Small intestine (tissue), 7 donors: Measurements from ENCODE around the gene PPIL4. TPM values are rescaled to one million over a fixed set of nuclear protein-coding genes. Genes with fewer than 3 reads are reported as not detected.

Experiments
- DNase-seq, 2 donors: peaks; one replicate each; pipeline versions ENCODE4 v3.0.0 to v3.0.0-alpha.2; 2013
- FAIRE-seq: peaks from 2 replicates; lab custom pipeline; 2012; peaks lifted over from hg19 to GRCh38; lab: Jason Lieb, UNC
- H3K27ac ChIP-seq, 3 donors: one replicate each; pipeline ENCODE4 v1.5.1; 2013; ENCODE audit warnings: low read length in 2 of 3, mild to moderate bottlenecking in 2 of 3, control low read depth in 1 of 3, inconsistent platforms in 1 of 3, low read depth in 1 of 3, moderate library complexity in 1 of 3
- H3K27me3 ChIP-seq, 3 donors: one replicate each; pipeline ENCODE4 v1.6.1; 2013; ENCODE audit warnings: low read length in 3 of 3, inconsistent platforms in 1 of 3; ENCODE audit not compliant: control insufficient read depth in 3 of 3, insufficient read depth in 3 of 3
- H3K36me3 ChIP-seq, 3 donors: one replicate each; pipeline ENCODE4 v1.6.1; 2013; ENCODE audit warnings: low read length in 3 of 3, inconsistent platforms in 1 of 3, low read depth in 1 of 3, mild to moderate bottlenecking in 1 of 3, moderate library complexity in 1 of 3; ENCODE audit not compliant: control insufficient read depth in 3 of 3, insufficient read depth in 2 of 3
- H3K4me1 ChIP-seq, 3 donors: one replicate each; pipeline ENCODE4 v1.6.1; 2013; ENCODE audit warnings: low read length in 2 of 3, inconsistent platforms in 1 of 3, low read depth in 1 of 3, mild to moderate bottlenecking in 1 of 3, moderate library complexity in 1 of 3; ENCODE audit not compliant: control insufficient read depth in 3 of 3, insufficient read depth in 2 of 3
- H3K4me3 ChIP-seq, 3 donors: one replicate each; pipeline ENCODE4 v1.5.1; 2013; ENCODE audit warnings: low read length in 3 of 3, control low read depth in 1 of 3, inconsistent platforms in 1 of 3, low read depth in 1 of 3, mild to moderate bottlenecking in 1 of 3, moderate library complexity in 1 of 3
- H3K9me3 ChIP-seq, 2 donors: one replicate each; pipeline ENCODE4 v1.6.1; 2013; ENCODE audit warnings: low read depth in 1 of 2, low read length in 1 of 2; ENCODE audit not compliant: control insufficient read depth in 2 of 2, insufficient read depth in 1 of 2
- WGBS, 3 donors: extraction: QIAGEN DNeasy Blood & Tissue Kit; methylation state at CpG; one replicate each; pipeline ENCODE4 v1.1.7; 2013; 5-methylcytosine and 5-hydroxymethylcytosine counted together
- polyA plus RNA-seq, 4 donors: library from polyadenylated mRNA; stranded (reverse) in 3 of 4; unstranded in 1 of 4; fragments of 200-250 nt in 3 of 4; fragments of 120-200 nt in 1 of 4; gene quantifications; one replicate each; pipeline versions ENCODE4 v1.2.1 to v1.2.3, GENCODE V29; 2013
- donor health status: healthy with polysubstance abuse.
- donor health status: control.
- donor health status: control.
- donor health status: Bipolar disorder and iron deficiency.
- donor health status: healthy.

The PPIL4 gene
- polyA plus RNA-seq, 4 donors: 15.1 to 34.8 (median 16.2) TPM

DNA sequence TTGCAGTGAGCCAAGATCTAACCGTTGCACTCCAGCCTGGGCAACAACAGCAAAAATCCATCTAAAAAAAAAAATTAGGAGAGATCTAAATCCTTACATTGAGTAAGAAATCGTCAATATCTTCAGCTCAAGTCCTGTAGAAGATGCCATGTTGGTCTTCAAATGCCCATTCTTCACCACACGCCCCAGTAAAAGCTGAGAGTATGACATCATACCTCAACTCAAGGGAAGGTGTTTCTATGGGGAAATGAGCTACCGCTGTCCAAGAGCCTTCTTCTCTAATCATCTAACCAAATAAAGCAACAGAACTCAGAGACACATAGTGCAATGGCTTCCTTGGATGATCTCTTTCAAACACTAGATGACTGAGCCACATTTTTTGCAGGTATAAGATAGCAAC, 58.5 kb downstream of the PPIL4 start:
- Histone ChIP-seq H3K27ac (no peak overlapping the region), H3K36me3 (no peaks in the 10 kb centered on the region), H3K9me3 (no peaks in the 10 kb centered on the region), H3K4me3 (no peak overlapping the region), H3K4me1 (peaks cover 6 to 32% (median 7%) of the 10 kb centered on the region in 3 donors), H3K27me3 (no peaks in the 10 kb centered on the region)
- FAIRE-seq (no peak), DNase-seq (no peak)
- 93 to 98% (median 94%) methylated on average over 4 of the region's 4 CpGs for WGBS, 3 donors

DNA sequence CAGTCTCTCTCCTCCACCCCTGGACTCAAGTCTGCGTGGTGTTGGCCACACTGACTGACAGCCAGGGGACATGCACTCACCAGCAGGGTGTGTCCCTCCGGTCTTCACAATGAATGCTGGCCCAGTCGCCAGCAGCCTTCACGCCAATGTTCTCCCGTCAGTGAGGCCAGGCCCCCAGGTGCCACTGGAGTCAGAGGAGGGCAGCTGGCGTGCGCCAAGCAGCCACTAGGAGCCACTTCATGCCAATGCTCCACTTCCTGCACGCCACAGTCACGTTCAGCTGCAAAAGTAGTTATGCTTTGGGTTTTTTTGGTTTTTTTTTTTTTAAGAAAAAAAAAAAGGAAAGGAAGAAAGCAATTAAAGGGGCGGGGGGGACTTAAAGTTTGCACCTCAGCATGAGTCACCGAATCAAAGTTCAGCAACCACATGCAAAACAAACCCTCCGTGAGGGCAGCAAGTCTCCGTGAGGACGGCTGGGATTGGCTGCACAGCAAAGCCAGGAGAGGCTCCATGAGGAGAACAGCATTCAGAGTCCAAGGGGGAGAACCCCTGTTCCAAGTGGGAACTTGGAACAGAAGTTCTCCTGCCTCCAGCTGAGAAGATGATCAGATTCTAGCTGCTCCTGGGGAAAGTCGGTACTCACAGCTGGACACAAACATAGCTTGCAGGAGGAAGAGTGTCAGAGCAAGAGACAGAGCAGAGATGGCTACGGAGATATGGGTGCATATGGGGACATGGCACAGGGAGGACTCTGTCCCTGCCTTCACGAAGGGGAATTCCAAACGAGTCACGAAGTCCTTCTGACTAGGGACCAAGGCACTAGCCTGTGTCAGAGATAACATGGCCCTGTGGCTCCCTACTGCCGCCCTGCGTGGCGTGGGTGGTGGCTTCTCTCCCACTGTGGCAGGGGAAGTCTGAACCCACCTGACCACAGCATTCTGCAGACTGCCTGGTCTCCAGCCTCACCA, 60.8 kb downstream of the PPIL4 start, which contains the start of gene ZC3H12D:
ZC3H12D (minus strand) TSS at position 282 of the 968 bp plus-strand sequence. CDS start 10,471 bp downstream, outside the sequence.
- peak within 1 kb of the TSS; percentile 90 to 92 (median 92) for H3K27ac ChIP-seq

DNA sequence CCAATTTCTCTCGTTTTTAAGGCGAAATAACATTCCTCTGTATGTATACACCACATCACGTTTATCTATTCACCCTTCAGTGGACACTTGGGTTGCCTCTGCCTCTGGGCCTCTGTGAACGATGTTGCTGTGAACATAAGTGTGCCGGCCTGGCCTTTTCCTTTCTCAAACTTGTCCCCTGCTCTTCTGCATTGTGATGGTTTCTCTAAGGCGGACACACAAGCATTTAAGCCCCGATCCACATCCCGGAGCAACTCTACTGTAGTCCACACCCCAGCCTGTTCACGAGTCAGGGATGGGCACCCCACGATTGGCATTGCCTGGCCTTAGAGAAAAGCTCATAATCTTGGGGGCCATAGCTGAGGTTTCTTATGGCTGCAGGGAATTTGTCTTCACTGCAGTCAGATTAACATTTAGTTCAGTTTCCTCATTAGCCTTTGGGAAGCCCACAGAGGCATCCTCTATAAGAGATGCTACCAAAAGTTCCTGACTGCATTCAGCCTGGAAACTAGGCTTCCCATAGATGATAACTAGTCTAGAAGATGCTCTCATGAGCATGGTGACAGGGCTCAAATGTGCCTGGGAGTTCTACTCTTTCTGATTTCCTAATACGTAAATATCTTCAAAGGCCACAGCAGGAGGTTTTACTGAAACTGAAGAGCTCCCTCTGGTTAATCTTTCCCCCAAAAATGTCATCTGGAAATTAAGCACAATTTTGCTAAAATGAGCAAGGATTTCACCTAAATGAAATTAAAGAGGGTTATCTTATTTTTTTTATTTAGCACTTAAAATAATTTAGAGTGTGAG, 61.8 kb downstream of the PPIL4 start:
- Histone ChIP-seq H3K27ac (peak overlapping the region; percentile 80 to 92 (median 90)), H3K36me3 (no peaks in the 10 kb centered on the region), H3K4me1 (peaks cover 6 to 35% (median 7%) of the 10 kb centered on the region in 3 donors), H3K4me3 (peak overlapping the region in 2 of 3 donors; percentile 27 to 52), H3K9me3 (no peaks in the 10 kb centered on the region), H3K27me3 (no peaks in the 10 kb centered on the region)
- no peak for DNase-seq
- FAIRE-seq: no peak
- 62 to 80% (median 73%) methylated on average over 11 of the region's 11 CpGs for WGBS, 3 donors

More for the DNA sequence above, 60.8 kb downstream of the PPIL4 start, which contains the start of gene ZC3H12D:
- Histone ChIP-seq H3K4me3 (peak within 1 kb of the TSS in 2 of 3 donors; percentile 27 to 52), H3K9me3 (no peaks in the 10 kb centered on the region), H3K36me3 (no peaks in the 10 kb centered on the region), H3K4me1 (peaks cover 6 to 40% (median 7%) of the 10 kb centered on the region in 3 donors), H3K27me3 (no peaks in the 10 kb centered on the region)
- FAIRE-seq: no peak
- DNase-seq: peak; percentile 94 to 96
- 6 to 26% (median 12%) methylated on average over 22 of the region's 22 CpGs for WGBS, 3 donors

DNA sequence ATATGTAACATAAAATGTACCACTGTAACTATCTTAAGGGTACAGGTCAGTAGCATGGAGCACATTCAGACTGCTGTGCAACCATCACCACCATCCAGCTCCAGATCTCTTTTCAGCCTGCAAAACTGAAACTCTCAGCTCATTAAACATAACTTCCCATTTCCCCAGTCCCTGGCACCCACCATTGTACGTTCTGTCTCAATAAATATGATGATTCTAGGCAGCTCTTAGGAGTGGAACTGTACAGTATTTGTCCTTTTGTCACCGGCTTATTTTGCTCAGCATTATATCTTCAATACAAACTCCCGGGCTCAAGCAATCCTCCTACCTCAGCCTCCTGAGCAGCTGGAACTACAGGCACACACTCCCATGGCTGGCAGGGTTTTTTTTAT, 62.5 kb downstream of the PPIL4 start:
- FAIRE-seq: no peak
- H3K9me3 ChIP-seq: no peaks in the 10 kb centered on the region
- H3K27ac ChIP-seq: peak overlapping the region in 2 of 3 donors; percentile 80 to 90
- H3K4me1 ChIP-seq: peaks cover 6 to 29% (median 7%) of the 10 kb centered on the region in 3 donors
- H3K4me3 ChIP-seq: peak overlapping the region in 1 of 3 donors; percentile 39
- no peaks in the 10 kb centered on the region for H3K36me3 ChIP-seq
- no peaks in the 10 kb centered on the region for H3K27me3 ChIP-seq
- WGBS, 3 donors: 53 to 84% (median 69%) methylated on average over 3 of the region's 3 CpGs
- no peak for DNase-seq

DNA sequence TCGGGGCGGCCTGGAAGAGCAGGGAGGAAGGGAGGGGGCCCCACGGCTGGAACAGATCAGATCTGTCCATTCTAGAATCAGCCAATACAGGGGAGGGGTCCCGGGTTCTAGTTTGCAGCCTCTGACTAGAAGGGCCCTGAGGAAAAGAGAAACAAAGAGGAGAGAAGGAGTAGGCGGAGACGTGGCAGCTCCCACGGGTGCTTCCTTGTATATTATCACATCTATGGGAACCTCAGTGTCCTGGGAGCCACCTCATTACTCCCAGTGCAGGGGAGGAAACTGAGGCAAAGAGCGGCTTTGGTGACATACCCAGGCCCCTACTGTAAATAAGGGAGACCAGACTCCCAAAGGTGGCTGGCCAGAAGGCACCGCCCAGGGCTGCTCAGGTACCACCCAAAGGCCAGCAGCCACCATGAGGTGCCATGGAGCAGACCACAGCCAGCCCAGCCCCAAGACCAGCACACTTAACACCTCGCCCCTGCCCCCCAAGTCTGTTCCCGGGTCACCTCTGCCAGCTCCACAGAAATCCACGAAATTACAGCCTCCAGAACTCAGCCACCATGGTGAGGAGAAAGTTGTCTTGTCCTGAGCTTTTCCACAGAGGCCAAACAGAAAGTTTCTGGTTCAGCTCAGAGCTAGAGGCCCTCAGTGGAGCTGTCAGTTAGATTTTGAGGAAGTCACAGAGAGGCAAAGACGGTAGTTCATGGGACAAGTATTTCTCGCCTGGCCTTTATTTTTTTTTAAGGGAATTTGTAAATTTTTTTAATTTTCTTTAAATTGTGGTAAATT, 63.1 kb downstream of the PPIL4 start:
- no peak for DNase-seq
- no peak for FAIRE-seq
- H3K27me3 ChIP-seq: no peaks in the 10 kb centered on the region

DNA sequence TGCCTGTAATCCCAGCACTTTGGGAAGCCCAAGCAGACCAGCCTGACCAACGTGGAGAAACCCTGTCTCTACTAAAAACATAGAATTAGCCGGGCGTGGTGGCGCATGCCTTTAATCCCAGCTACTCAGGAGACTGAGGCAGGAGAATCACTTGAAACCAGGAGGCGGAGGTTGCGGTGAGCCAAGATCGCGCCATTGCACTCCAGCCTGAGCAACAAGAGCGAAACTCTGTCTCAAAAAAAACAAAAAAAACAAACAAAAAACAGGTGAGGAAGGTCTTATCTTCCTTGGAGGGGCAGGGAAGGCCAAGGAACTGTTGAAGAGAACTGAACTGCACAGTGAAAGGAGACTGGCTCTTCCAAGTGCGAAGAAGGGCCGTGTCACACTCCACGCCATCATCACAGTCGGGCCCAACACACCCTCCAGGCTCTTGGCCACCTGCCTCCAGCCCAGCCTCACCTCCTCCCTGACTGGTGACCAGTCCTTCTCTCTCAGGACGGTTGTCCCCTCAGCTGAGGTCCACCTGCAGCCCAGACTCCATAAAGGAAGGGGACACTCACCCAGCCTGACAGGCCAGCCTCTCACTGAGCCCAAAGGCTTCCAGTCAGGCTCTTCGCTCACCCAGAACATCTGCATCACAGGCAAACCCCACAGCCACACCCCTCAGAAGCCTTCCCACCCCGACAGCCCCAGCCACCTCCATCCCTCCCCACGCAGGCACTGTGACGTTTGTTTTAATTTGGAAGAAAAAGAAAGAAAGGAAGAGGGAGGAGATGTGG, 65.2 kb downstream of the PPIL4 start:
- WGBS, 3 donors: 84 to 89% (median 85%) methylated on average over 17 to 18 of the region's 18 CpGs
- H3K9me3 ChIP-seq: no peaks in the 10 kb centered on the region
- DNase-seq: no peak
- H3K27ac ChIP-seq: peak overlapping the region in 1 of 3 donors; percentile 90
- peaks cover 4 to 25% (median 6%) of the 10 kb centered on the region in 3 donors for H3K4me1 ChIP-seq
- H3K27me3 ChIP-seq: no peaks in the 10 kb centered on the region
- H3K36me3 ChIP-seq: no peaks in the 10 kb centered on the region
- no peak for FAIRE-seq
- no peak overlapping the region for H3K4me3 ChIP-seq

More for the DNA sequence above, 63.1 kb downstream of the PPIL4 start:
- H3K4me1 ChIP-seq: peaks cover 6 to 29% (median 7%) of the 10 kb centered on the region in 3 donors
- H3K36me3 ChIP-seq: no peaks in the 10 kb centered on the region
- no peaks in the 10 kb centered on the region for H3K9me3 ChIP-seq
- WGBS, 3 donors: 57 to 75% (median 62%) methylated on average over 14 of the region's 14 CpGs
- H3K27ac ChIP-seq: peak overlapping the region; percentile 44 to 90 (median 72)
- H3K4me3 ChIP-seq: peak overlapping the region in 1 of 3 donors; percentile 42

DNA sequence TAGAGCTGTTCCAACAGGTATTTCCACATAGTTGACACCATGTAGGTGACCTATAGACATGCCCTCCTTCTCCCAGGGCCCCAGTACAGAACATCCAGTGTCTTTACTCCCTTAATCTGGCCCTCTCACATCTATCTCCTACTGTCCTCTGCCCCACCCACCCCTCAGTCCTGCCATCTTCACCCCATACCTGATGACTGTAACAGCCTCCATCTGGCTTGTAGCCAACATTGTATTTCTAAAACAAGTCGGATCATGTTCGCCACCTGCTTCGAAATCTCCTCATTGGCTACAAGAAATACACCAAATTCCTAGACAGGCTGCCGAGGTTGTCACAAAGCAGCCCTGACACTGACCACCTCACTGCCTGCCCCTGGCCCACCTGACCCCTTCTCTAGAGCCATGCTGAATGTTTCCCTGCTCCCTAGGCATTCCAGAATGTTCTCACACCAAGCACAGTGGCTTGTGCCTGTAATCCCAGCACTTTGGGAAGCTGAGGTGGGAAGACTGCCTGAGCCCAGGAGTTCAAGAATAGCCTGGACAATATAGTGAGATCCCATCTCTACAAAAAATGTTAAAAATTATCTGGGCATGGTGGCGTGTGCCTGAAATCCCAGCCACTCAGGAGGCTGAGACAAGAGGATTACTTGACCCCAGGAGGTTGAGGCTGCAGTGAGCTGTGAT, 67.1 kb downstream of the PPIL4 start:
- Histone ChIP-seq H3K9me3 (no peaks in the 10 kb centered on the region), H3K4me1 (peaks cover 0 to 20% (median 9%) of the 10 kb centered on the region in 3 donors), H3K4me3 (no peak overlapping the region), H3K27ac (no peak overlapping the region), H3K36me3 (no peaks in the 10 kb centered on the region), H3K27me3 (no peaks in the 10 kb centered on the region)
- 74 to 84% (median 83%) methylated on average over 5 of the region's 5 CpGs for WGBS, 3 donors
- DNase-seq (no peak), FAIRE-seq (no peak)
